NCI-H2227 treated with DMSO at 0.1 percent for 48 hours (cell line): ENCODE data around the gene SLC38A2.
"Not testable (repeated sequence)": the region's sequence is repeated elsewhere in the genome, so short reads cannot be mapped to it uniquely, and the experiment has no call there.

Experiments
- DNase-seq: peaks from one replicate; lab custom pipeline; 2025; lab: John Stamatoyannopoulos, UW

The SLC38A2 gene

DNA sequence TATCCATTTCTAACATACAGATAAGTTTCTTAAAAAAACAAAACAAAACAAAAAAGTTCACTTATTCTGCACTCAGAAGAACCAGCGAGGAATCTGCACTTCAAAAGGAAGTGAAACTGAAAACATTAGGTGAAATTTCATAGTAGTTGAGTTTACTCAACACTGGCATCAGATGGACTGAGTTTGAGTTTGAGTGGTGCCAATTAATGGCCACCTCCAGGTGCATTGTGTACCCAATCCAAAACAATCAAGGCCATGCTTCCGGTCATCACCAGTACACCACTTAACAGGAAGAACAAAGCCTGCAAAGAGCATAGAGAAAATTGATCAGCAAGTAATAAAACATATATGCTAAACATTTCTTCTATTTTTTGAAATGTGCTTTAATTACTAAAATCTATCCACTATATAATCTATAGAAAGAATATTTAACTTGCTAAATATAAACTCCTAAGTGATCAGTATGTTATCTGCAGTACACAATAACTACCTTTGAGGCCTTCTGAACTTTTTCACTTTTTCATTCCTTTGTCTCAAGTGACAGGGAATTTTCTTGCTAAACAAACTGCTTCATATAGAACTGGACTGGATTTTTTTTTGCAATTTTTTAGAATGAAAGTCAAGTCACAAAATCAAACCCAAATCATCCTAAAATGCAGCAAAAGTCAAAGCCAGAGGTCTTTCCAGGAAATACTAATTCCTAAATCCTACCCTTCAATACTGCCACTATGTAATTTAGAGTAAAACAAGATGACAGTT is 11.5 kb downstream of the SLC38A2 start:
- DNase-seq, result no peak

DNA sequence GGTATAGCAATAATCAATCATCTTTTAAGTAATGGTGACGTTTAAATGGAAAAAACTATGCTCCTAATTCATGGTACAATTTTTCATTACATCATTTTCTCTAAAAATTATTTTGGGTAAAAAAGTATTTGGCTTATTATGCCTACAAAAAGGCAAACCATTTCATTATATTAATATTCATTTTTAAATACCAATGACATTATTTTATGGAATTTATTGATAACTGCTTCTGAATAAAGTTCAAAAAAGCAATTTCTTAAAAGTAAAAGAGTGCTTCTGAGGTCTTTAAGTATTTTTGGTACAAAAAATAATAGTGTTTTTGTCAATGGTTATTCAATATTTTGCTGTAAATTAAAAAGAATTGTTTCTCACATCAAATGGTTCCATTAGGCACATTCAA is 12.2 kb downstream of the SLC38A2 start:
- no peak for DNase-seq

DNA sequence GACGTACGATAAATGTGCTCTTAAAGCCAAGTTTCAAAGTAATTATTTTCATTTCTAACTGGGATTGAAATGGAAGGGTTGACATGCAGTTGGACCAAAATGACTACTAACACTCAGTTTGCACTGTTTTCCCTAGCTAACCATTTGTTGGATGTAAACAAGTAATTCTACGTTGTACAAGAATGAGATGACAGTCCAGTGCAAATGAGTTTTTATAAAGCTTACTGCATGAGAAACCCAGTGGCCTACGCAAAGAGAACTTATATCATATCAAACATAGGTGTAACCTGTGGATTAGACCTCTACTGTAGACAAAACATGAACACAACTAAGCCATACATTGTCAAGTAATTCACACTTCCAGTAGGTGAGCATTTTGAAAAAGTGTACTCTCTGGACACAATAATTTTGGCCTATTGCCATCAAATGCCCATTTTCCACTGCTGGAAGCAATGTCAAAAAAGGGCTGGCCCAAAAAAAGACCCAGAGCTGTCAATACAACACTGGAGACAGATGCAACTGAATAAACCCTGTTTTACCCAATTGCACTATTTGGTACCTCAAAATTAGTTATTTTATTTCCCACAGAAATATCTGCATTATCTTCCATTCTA is 12.8 kb downstream of the SLC38A2 start:
- no peak for DNase-seq

GRCh38 chr12:46358791-46359666 is 13.5 kb downstream of the SLC38A2 start:
- DNase-seq, result no peak

GRCh38 chr12:46358325-46358700 is 14.3 kb downstream of the SLC38A2 start:
- no peak for DNase-seq

DNA sequence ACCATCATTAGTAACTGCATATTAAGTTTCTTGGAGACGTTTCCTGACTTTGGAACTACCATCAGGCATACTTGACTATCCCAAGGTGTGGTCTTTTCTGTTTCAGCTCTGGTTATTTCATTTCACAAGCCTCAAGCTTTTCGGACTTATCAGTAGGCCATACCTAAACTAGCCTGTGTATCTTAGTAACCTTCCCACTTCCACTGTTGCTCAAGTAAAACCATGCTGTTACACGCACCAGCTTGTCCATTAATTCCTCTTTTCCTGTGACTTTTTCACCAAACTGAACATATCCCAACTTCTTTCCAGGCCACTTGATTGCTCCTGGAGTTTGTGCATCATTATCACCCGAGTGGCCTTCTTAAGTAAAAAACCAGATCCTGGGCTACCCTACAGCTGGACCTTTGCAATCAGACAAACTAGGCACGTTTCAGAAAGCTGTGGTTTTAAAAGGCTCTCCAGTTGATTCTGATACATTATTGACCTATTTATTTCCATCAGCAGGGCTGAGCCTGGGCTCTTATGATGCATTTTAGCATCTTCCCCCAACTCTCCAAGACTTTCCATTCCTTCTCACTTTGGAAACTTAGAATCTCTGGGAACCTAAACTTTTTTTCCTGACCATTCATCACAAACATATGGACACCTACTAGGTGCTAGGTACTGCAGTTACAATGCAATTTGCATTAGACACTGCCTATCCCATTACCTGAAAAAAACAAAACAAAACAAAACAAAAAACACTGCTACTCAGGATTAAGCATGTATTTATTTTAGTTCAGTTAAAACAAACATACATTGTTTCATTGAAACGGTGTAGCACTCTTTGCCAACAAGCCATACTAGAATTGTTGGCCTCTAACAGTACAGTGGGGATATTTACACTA is 14.9 kb downstream of the SLC38A2 start:
- DNase-seq, result no peak

- no peak for DNase-seq
Observed at GRCh38 chr12:46356655-46357437, 15.7 kb downstream of the SLC38A2 start.

DNA sequence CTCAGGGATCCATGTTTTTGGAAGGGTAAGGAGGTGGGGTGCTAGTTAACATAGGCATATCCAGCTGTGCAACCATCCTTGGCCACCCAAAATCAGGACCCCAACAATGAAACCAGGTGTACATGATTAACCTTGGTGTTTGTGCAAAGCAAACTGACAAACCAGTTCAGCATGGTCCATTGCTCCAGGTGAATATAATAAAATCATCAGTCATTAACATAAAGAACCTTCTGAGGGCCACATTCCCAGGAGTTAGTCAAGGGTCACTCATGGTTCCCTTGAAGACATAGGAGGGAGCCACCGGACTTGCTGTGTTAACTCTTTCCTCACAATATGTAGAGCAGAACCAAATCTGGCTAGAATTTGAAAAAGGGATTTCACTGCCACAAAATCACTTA is 17.8 kb downstream of the SLC38A2 start:
- DNase-seq, result no peak

- no peak for DNase-seq
Observed at GRCh38 chr12:46354111-46354801, 18.3 kb downstream of the SLC38A2 start.

DNA sequence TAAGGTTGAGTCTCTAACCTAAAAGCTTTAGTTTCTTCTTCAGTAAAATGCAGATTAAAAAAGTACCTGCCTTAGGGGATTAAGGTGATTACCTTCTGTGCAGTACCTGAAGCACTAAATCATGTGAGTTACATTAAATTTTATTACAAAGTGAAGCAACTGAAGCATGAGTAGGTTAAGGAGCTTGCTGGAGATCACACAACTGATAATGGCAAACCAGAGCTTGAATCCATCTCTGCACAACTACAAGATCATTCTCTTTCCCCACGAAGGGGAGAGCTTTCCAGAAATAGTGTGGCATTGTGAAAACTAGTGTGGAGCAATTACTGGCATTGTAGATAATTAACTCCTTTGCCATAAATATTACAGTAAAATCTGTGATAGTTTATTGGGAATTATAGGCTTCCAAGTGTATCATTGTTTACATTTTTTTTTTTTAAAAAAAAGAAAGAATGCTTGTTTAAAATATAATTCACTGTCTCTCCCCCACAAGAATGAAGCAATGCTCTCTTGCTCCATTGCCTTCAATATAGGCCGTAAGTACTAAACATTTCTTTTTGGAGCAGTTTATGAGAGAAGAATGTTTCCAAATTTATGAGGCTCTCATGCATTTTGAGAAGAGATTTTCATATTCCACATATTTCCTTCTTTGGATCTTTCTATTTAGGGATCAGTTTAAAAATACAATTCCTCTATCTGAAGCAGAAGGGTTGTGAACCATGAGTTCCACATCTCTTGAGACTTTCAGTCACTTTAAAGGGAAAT is 20.5 kb downstream of the SLC38A2 start:
- no peak for DNase-seq

DNA sequence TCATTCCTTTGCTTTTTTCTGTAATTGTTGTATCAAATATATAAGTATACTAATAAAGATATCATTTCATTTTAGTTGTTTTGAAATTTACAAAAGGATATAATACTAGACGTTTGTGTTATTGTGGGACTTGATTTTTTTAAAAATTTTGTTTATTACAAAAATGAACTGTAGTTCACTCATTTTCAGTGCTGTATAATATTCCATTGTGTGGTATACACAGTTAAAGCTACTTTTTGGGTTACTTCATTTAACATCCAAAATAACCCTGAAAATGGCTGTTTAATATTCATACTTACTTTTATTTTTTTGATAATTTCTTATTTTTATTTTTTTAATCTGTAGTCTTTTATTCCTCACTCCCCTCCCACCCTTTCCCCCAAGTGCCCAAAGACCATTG is 21.4 kb downstream of the SLC38A2 start:
- DNase-seq, result no peak

DNA sequence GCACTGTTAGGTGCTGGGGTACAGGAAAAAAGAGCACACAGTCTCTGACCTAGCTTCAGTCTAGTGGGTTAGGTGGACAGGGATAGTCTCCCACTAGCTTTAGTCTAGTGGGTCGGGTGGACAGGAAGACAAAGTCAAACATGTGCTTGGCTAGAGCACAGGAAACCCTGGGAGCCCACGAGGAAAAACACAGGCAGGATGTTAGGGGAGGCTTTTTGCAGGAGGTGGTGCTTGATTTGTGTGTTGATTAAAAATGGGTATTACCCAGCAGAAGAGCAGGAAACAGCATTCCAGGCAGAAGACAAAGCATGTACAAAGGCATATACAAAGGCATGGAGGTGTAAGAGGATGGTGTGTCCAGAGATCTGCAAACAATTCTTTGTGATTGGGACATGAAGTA is 23.3 kb downstream of the SLC38A2 start:
- no peak for DNase-seq

DNA sequence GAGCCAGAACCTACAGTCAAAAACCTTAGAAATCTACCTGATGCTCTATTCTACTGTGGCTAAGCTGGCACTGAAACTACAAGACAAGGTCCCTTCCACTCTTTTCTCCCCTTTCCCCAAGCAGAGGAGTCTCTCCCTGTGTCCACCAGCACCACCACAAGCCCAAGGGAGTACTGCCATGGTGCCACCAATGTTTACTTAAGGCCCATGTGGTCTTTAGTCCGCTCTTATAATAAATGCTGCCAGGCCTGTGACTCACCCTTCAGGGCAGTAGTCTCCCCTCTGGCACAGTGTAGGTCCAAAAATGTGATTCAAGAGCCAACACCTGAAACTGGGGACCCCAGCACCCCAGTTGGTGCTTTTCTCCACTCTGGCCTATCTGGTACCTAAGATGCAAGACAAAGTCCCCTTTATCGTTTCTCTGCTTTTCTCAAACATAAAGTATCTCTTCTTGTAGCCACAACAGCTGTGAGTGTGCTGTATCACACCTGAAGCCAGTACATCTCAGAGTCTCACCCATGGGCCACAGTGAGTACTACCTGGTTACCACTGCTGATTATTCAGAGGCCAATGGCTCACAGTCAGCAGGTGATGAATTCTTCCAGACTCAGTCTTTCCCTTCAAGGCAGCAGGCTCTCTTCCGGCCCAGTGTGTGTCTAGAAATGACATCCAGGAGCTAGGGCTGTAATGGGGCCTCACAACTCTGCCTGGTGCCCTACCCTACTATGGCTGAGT is 29.3 kb downstream of the SLC38A2 start:
- no peak for DNase-seq

DNA sequence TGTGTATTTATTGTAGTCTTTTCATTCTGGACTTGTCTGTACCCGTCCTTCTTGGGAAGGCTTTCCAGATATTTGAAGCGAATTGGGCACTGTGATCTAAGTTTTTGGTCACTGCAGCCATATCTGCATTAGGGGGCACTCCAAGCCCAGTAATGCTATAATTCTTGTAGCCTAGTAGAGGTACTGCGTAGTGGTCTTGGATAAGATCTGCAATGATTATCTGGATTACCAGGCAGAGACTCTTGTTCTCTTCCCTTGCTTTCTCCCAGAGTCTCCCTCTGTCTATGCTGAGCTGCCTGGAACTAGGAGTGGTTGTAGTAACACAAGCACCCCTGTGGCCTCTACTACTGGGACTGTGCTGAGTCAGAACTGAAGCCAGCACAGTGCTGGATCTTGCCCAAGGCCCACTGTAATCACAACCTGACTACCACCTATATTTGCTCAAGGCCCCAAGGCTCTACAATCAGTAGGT is 30.0 kb downstream of the SLC38A2 start:
- DNase-seq, result no peak

DNA sequence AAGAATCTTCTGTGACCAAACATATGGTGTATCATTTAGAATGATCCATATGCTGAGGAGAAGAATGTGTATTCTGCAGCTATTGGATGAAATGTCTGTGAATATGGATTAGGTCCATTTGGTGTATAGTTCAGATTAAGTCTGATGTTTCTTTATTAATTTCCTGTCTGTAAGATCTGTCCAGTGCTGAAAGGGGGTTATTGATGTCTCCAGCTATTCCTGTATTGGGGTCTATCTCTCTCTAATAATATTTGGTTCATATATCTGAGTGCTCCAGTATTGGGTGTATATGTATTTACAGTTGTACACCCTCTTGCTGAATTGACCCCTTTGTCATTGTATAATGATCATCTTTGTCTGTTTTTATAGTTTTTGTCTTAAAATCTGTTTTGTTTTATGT is 33.5 kb downstream of the SLC38A2 start:
- no peak for DNase-seq

GRCh38 chr12:46332260-46332659 is 40.3 kb downstream of the SLC38A2 start:
- DNase-seq, result no peak

- DNase-seq, result not testable (repeated sequence)
Observed at GRCh38 chr12:46325075-46325474, 47.5 kb downstream of the SLC38A2 start.

DNA sequence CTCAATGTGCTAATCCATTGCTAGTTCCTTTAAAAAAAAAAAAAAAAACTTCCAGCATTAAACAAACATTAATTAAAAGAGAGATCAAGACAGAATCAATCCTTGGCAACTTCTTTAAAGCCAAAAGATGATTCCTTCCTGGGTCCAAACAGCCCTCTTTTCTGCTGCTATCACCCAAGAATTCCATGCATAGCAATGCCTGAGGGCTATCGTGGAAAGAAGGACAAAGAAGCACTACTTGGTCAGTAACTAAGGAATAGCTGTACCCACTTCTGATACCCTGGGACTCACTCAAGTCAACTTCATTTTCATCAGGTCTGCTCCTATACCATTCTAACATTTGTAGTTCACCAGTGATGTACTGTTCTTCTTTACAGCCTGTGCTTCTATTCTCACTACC is 51.8 kb downstream of the SLC38A2 start:
- DNase-seq, result no peak

- DNase-seq, result no peak
Observed at GRCh38 chr12:46318037-46318436, 54.5 kb downstream of the SLC38A2 start.
